H9 (cell line): ENCODE data around the gene POLH. TPM values are rescaled to one million over a fixed set of nuclear protein-coding genes. Genes with fewer than 3 reads are reported as not detected.

ENCODE experiments used
- DNase-seq: peaks from one replicate; pipeline ENCODE4 v3.0.0-alpha.2; 2017
- H2AFZ ChIP-seq: one replicate; pipeline ENCODE4 v1.6.1; 2013; ENCODE audit warnings: mild to moderate bottlenecking, low read length, control low read depth, moderate library complexity
- H2AK5ac ChIP-seq: 2 replicates; pipeline ENCODE4 v1.6.1; 2013; ENCODE audit warnings: low read length, control low read depth, mixed read lengths; ENCODE audit not compliant: insufficient read length
- H2BK120ac ChIP-seq: one replicate; pipeline ENCODE4 v1.6.1; 2013; ENCODE audit warnings: low read depth, mild to moderate bottlenecking, low read length, control low read depth, inconsistent platforms; ENCODE audit not compliant: poor library complexity, severe bottlenecking
- H2BK12ac ChIP-seq: 2 replicates; pipeline ENCODE4 v1.6.1; 2013; ENCODE audit warnings: low read length, control low read depth, mixed read lengths, low read depth; ENCODE audit not compliant: insufficient read length
- H2BK15ac ChIP-seq: 2 replicates; pipeline ENCODE4 v1.6.1; 2013; ENCODE audit warnings: low read depth, low read length, control low read depth
- H2BK20ac ChIP-seq: one replicate; pipeline ENCODE4 v1.6.1; 2013; ENCODE audit warnings: low read depth, mild to moderate bottlenecking, low read length, control low read depth, inconsistent platforms; ENCODE audit not compliant: poor library complexity, severe bottlenecking
- H2BK5ac ChIP-seq: 2 replicates; pipeline ENCODE4 v1.6.1; 2013; ENCODE audit warnings: low read length, control low read depth, mixed read lengths; ENCODE audit not compliant: insufficient read length
- H3K14ac ChIP-seq: 2 replicates; pipeline ENCODE4 v1.6.1; 2013; ENCODE audit warnings: low read length, control low read depth; ENCODE audit not compliant: insufficient read depth
- H3K18ac ChIP-seq: 2 replicates; pipeline ENCODE4 v1.6.1; 2013; ENCODE audit warnings: low read depth, mild to moderate bottlenecking, mixed read lengths, low read length, control low read depth; ENCODE audit not compliant: insufficient read length
- H3K23ac ChIP-seq: 2 replicates; pipeline ENCODE4 v1.6.1; 2013; ENCODE audit warnings: low read length, control low read depth, mixed read lengths, low read depth; ENCODE audit not compliant: insufficient read length
- H3K23me2 ChIP-seq: 2 replicates; pipeline ENCODE4 v1.6.1; 2013; ENCODE audit warnings: low read depth, mild to moderate bottlenecking, mixed read lengths, low read length, control low read depth; ENCODE audit not compliant: insufficient read length, poor library complexity, severe bottlenecking
- H3K27ac ChIP-seq: 2 replicates; pipeline ENCODE4 v1.5.1; 2013; ENCODE audit warnings: low read length, control low read depth, mixed read lengths, low read depth; ENCODE audit not compliant: insufficient read length
- H3K27me3 ChIP-seq: 2 replicates; pipeline ENCODE4 v1.6.1; 2013; ENCODE audit warnings: low read length, control low read depth, inconsistent platforms; ENCODE audit not compliant: insufficient read depth
- H3K4ac ChIP-seq: 2 replicates; pipeline ENCODE4 v1.6.1; 2013; ENCODE audit warnings: low read depth, mild to moderate bottlenecking, control low read depth, inconsistent platforms, low read length, moderate library complexity
- H3K4me1 ChIP-seq: 2 replicates; pipeline ENCODE4 v1.6.1; 2013; ENCODE audit warnings: low read length, control low read depth, inconsistent platforms; ENCODE audit not compliant: insufficient read depth
- H3K4me2 ChIP-seq: 2 replicates; pipeline ENCODE4 v1.6.1; 2013; ENCODE audit warnings: low read length, control low read depth, mixed read lengths; ENCODE audit not compliant: insufficient read length, insufficient read depth
- H3K56ac ChIP-seq: 2 replicates; pipeline ENCODE4 v1.6.1; 2013; ENCODE audit warnings: low read depth, mild to moderate bottlenecking, mixed read lengths, low read length, control low read depth; ENCODE audit not compliant: insufficient read length
- H3K79me1 ChIP-seq: 2 replicates; pipeline ENCODE4 v1.6.1; 2013; ENCODE audit warnings: low read depth, mild to moderate bottlenecking, moderate library complexity, low read length, control low read depth, inconsistent platforms; ENCODE audit not compliant: insufficient read depth, poor library complexity, severe bottlenecking
- H3K79me2 ChIP-seq: 2 replicates; pipeline ENCODE4 v1.6.1; 2013; ENCODE audit warnings: low read length, control low read depth, inconsistent platforms; ENCODE audit not compliant: insufficient read depth
- H3K9ac ChIP-seq: 2 replicates; pipeline ENCODE4 v1.6.1; 2013; ENCODE audit warnings: low read length, control low read depth, mixed read lengths; ENCODE audit not compliant: insufficient read length; ENCODE audit errors: extremely low read depth
- H3K9me3 ChIP-seq: one replicate; pipeline ENCODE4 v1.6.1; 2013; ENCODE audit warnings: low read depth, low read length, inconsistent platforms; ENCODE audit not compliant: control insufficient read depth
- H3T11ph ChIP-seq: one replicate; pipeline ENCODE4 v1.6.1; 2013; ENCODE audit warnings: mild to moderate bottlenecking, low read length, control low read depth, inconsistent platforms
- H4K20me1 ChIP-seq: one replicate; pipeline ENCODE4 v1.6.1; 2013; ENCODE audit not compliant: control insufficient read depth, insufficient read length, insufficient read depth
- H4K5ac ChIP-seq: 2 replicates; pipeline ENCODE4 v1.6.1; 2013; ENCODE audit warnings: low read depth, mild to moderate bottlenecking, mixed read lengths, low read length, control low read depth; ENCODE audit not compliant: insufficient read length
- H4K8ac ChIP-seq: replicated peaks from 2 replicates; pipeline ENCODE4 v1.6.1; 2013; ENCODE audit warnings: low read length, control low read depth, mixed read lengths, low read depth; ENCODE audit not compliant: insufficient read length
- H4K91ac ChIP-seq: 2 replicates; pipeline ENCODE4 v1.6.1; 2013; ENCODE audit warnings: low read depth, mild to moderate bottlenecking, moderate library complexity, mixed read lengths, low read length, control low read depth; ENCODE audit not compliant: insufficient read length
- H3K27ac Mint-ChIP-seq, 3 experiments: 2 replicates in 2 of 3; 3 replicates in 1 of 3; pipeline ENCODE4 v1.8.0; 2020 to 2021; ENCODE audit warnings: mixed read lengths in 3 of 3, mild to moderate bottlenecking in 1 of 3, moderate library complexity in 1 of 3
- H3K27me3 Mint-ChIP-seq: 2 replicates; pipeline ENCODE4 v1.8.0; 2021; ENCODE audit warnings: low read depth, mild to moderate bottlenecking, moderate library complexity, mixed read lengths
- H3K36me3 Mint-ChIP-seq, 3 experiments: 2 replicates in 2 of 3; 3 replicates in 1 of 3; pipeline ENCODE4 v1.8.0; 2020 to 2021; ENCODE audit warnings: low read depth in 3 of 3, mixed read lengths in 3 of 3; ENCODE audit not compliant: insufficient read depth in 1 of 3
- H3K4me1 Mint-ChIP-seq, 2 experiments: 2 replicates each; pipeline ENCODE4 v1.8.0; 2020; ENCODE audit warnings: mixed read lengths in 2 of 2
- H3K4me3 Mint-ChIP-seq, 2 experiments: 2 replicates in 1 of 2; 3 replicates in 1 of 2; pipeline ENCODE4 v1.8.0; 2020 to 2021; ENCODE audit warnings: mild to moderate bottlenecking in 2 of 2, mixed read lengths in 2 of 2, moderate library complexity in 1 of 2
- H3K9me3 Mint-ChIP-seq, 2 experiments: 2 replicates in 1 of 2; 3 replicates in 1 of 2; pipeline ENCODE4 v1.8.0; 2020; ENCODE audit warnings: mild to moderate bottlenecking in 2 of 2, mixed read lengths in 2 of 2, moderate library complexity in 1 of 2
- CTCF ChIP-seq: fragments of 200-600 bp; sonication (generic); conservative IDR thresholded peaks from 3 replicates; pipeline ENCODE4 v1.8.0; 2021; ENCODE audit warnings: antibody characterized with exemption, mild to moderate bottlenecking
- WGBS: extraction: QIAGEN DNeasy Blood & Tissue Kit; methylation state at CpG from one replicate; pipeline ENCODE4 v1.1.7; 2013; ENCODE audit warnings: missing lambda C conversion rate, low lambda C conversion rate, mixed read lengths; ENCODE audit not compliant: insufficient read length; ENCODE audit errors: extremely low coverage; 5-methylcytosine and 5-hydroxymethylcytosine counted together
- total RNA-seq: library from RNA; stranded (reverse); gene quantifications from 2 replicates; pipeline ENCODE4 v1.2.1, GENCODE V29; 2021

The POLH gene
- total RNA-seq, 1 experiment from 2014 or later, result 12.6 TPM

- Mint-ChIP-seq H3K9me3 (no peaks in the 10 kb centered on the region), H3K27ac (no peak overlapping the region), H3K4me3 (no peak overlapping the region), H3K4me1 (no peaks in the 10 kb centered on the region), H3K27me3 (no peaks in the 10 kb centered on the region), H3K36me3 (peaks cover 0 to 30% (median 18%) of the 10 kb centered on the region in 3 experiments; a peak in 4 of 7 replicates)
- Histone ChIP-seq H3K9ac (no peak overlapping the region), H2BK12ac (no peak overlapping the region), H4K91ac (no peak overlapping the region), H3K23ac (no peak overlapping the region), H3K4ac (no peak overlapping the region), H4K8ac (no peak overlapping the region), H2BK15ac (no peak overlapping the region), H4K20me1 (no peaks in the 10 kb centered on the region), H2BK20ac (no peak overlapping the region), H3K9me3 (no peaks in the 10 kb centered on the region), H2BK120ac (no peak overlapping the region), H3K56ac (no peak overlapping the region), H3K27ac (no peak overlapping the region), H3T11ph (no peak overlapping the region), H3K79me2 (no peaks in the 10 kb centered on the region), H4K5ac (no peak overlapping the region), H3K14ac (no peak overlapping the region), H3K23me2 (no peaks in the 10 kb centered on the region), H3K79me1 (no peaks in the 10 kb centered on the region), H3K27me3 (no peaks in the 10 kb centered on the region), H2AK5ac (no peak overlapping the region), H2AFZ (no peak overlapping the region), H3K18ac (no peak overlapping the region), H2BK5ac (no peak overlapping the region), H3K4me2 (no peak overlapping the region), H3K4me1 (no peaks in the 10 kb centered on the region)
- no CpG with 5 or more reads among the region's 1 CpG for WGBS
- TF ChIP-seq CTCF, result no peak
- DNase-seq, result no peak
Measured at GRCh38 chr6:43593938-43594337, 18.0 kb downstream of the POLH start.
